A549 (cell line): Measurements from ENCODE around the gene ATP6AP1. TPM values are rescaled to one million over a fixed set of nuclear protein-coding genes. Genes with fewer than 3 reads are reported as not detected.

Experiments
- ATAC-seq, 2 experiments: fragments of 200-7000 bp in 1 of 2; fragments of >200 bp in 1 of 2; cut with Nextera tagmentation in 1 of 2; cut with Tn5 transposase in 1 of 2; 3 replicates each; pipeline versions ENCODE4 v1.8.0 to v1.9.1; 2018 to 2020; ENCODE audit warnings: mild to moderate bottlenecking in 1 of 2, moderate library complexity in 1 of 2
- CTCF ChIA-PET: fragments of 300-600 bp; sonication (Branson Sonifier 250); formaldehyde crosslinking; extraction: SDS; loops from one replicate; lab custom pipeline; 2021; ENCODE audit warnings: antibody characterized with exemption, inconsistent platforms; lab: Yijun Ruan, JAX
- POLR2A ChIA-PET: fragments of 350-600 bp; formaldehyde crosslinking; extraction: SDS; loops from one replicate; lab custom pipeline; 2021; ENCODE audit warnings: antibody characterized with exemption, inconsistent platforms; lab: Yijun Ruan, JAX
- DNase-seq, 2 experiments: peaks; one replicate each; pipeline versions ENCODE4 v3.0.0 to v3.0.0-alpha.2; 2011 to 2016; ENCODE audit warnings: low read depth in 1 of 2, low spot score in 1 of 2
- FAIRE-seq: peaks from 2 replicates; lab custom pipeline; 2011; peaks lifted over from hg19 to GRCh38; lab: Jason Lieb, UNC
- H3K27ac ChIP-seq, 2 experiments: fragments of >200 bp; sonication (Bioruptor Twin); formaldehyde crosslinking; 3 replicates each; pipeline ENCODE4 v1.5.1; 2016 to 2017
- H3K4me1 ChIP-seq: fragments of >200 bp; sonication (Bioruptor Twin); formaldehyde crosslinking; 3 replicates; pipeline ENCODE4 v1.6.1; 2016
- H3K4me2 ChIP-seq: fragments of >200 bp; sonication (Bioruptor Twin); formaldehyde crosslinking; 3 replicates; pipeline ENCODE4 v1.6.1; 2016
- H3K4me3 ChIP-seq: fragments of >200 bp; sonication (Bioruptor Twin); formaldehyde crosslinking; 3 replicates; pipeline ENCODE4 v1.5.1; 2016
- H3K9me3 ChIP-seq: fragments of >200 bp; sonication (Bioruptor Twin); formaldehyde crosslinking; 3 replicates; pipeline ENCODE4 v1.6.1; 2016
- CBX2 ChIP-seq: fragments of 200-600 bp; sonication (generic); IDR thresholded peaks from 2 replicates; pipeline ENCODE4 v1.6.1; 2016; ENCODE audit warnings: low read depth, mild to moderate bottlenecking, borderline replicate concordance
- CBX8 ChIP-seq: fragments of 200-600 bp; sonication (generic); IDR thresholded peaks from 2 replicates; pipeline ENCODE4 v1.6.1; 2016
- CHD2 ChIP-seq: fragments of 150-350 bp; IDR thresholded peaks from 2 replicates; pipeline ENCODE4 v1.6.1; 2014; ENCODE audit warnings: low read length; ENCODE audit not compliant: partially characterized antibody
- EHF ChIP-seq: fragments of 250-450 bp; sonication (Bioruptor Pico); IDR thresholded peaks from 2 replicates; pipeline ENCODE4 v1.5.0; 2020; ENCODE audit warnings: mild to moderate bottlenecking
- EHMT2 ChIP-seq: fragments of 200-600 bp; sonication (generic); IDR thresholded peaks from 2 replicates; pipeline ENCODE4 v1.6.1; 2016; ENCODE audit warnings: antibody characterized with exemption, low read depth, mild to moderate bottlenecking, moderate library complexity
- ESRRA ChIP-seq: fragments of 150-350 bp; IDR thresholded peaks from 2 replicates; pipeline ENCODE4 v1.6.1; 2014; ENCODE audit warnings: mild to moderate bottlenecking, low read length, borderline replicate concordance
- FOXS1 ChIP-seq: fragments of 250-450 bp; sonication (Bioruptor Pico); IDR thresholded peaks from 2 replicates; pipeline ENCODE4 v1.5.0; 2020; ENCODE audit warnings: mild to moderate bottlenecking, moderate library complexity
- HOXB13 ChIP-seq: fragments of 250-450 bp; sonication (Bioruptor Pico); IDR thresholded peaks from 2 replicates; pipeline ENCODE4 v1.5.0; 2020; ENCODE audit warnings: low read depth, mild to moderate bottlenecking, moderate library complexity
- KDM1A ChIP-seq: fragments of 200-600 bp; sonication (generic); IDR thresholded peaks from 2 replicates; pipeline ENCODE4 v1.6.1; 2016; ENCODE audit warnings: low read depth, mild to moderate bottlenecking
- KDM5A ChIP-seq: fragments of 200-600 bp; sonication (generic); IDR thresholded peaks from 2 replicates; pipeline ENCODE4 v1.6.1; 2016; ENCODE audit warnings: antibody characterized with exemption, mild to moderate bottlenecking
- MAZ ChIP-seq: fragments of 150-350 bp; IDR thresholded peaks from 2 replicates; pipeline ENCODE4 v1.6.1; 2014; ENCODE audit warnings: antibody characterized with exemption, low read depth, low read length, borderline replicate concordance
- MYC ChIP-seq: IDR thresholded peaks from 2 replicates; pipeline ENCODE4 v1.6.1; 2012; ENCODE audit warnings: mild to moderate bottlenecking, inconsistent platforms, low read length, improper control_type of control experiment, borderline replicate concordance
- NFE2L2 ChIP-seq: fragments of 150-350 bp; conservative IDR thresholded peaks from 2 replicates; pipeline ENCODE4 v1.6.1; 2014; ENCODE audit warnings: low read length
- NPAS2 ChIP-seq: fragments of 250-450 bp; sonication (Bioruptor Pico); IDR thresholded peaks from 2 replicates; pipeline ENCODE4 v1.8.0; 2022; ENCODE audit warnings: mild to moderate bottlenecking, moderate library complexity, borderline replicate concordance
- NR3C1 ChIP-seq: fragments of >200 bp; sonication (Bioruptor Twin); formaldehyde crosslinking; IDR thresholded peaks from 3 replicates; pipeline ENCODE4 v1.6.1; 2017
- POLR2AphosphoS2 ChIP-seq: conservative IDR thresholded peaks from 2 replicates; pipeline ENCODE4 v1.6.1; 2012; ENCODE audit warnings: low read length, improper control_type of control experiment, inconsistent platforms
- RARB ChIP-seq: fragments of 250-450 bp; sonication (Bioruptor Pico); IDR thresholded peaks from 2 replicates; pipeline ENCODE4 v1.8.0; 2021; ENCODE audit warnings: mild to moderate bottlenecking, moderate library complexity
- RFX5 ChIP-seq: fragments of 450-650 bp; IDR thresholded peaks from 2 replicates; pipeline ENCODE4 v1.7.1; 2014; ENCODE audit warnings: antibody characterized with exemption, mild to moderate bottlenecking, moderate library complexity
- SMC3 ChIP-seq: fragments of >200 bp; sonication (Bioruptor Twin); formaldehyde crosslinking; IDR thresholded peaks from 3 replicates; pipeline ENCODE4 v1.6.1; 2018; ENCODE audit warnings: inconsistent platforms
- TFCP2L1 ChIP-seq: fragments of 250-450 bp; sonication (Bioruptor Pico); IDR thresholded peaks from 2 replicates; pipeline ENCODE4 v1.5.0; 2021; ENCODE audit warnings: mild to moderate bottlenecking
- TP53 ChIP-seq: fragments of 250-450 bp; sonication (Bioruptor Pico); IDR thresholded peaks from 2 replicates; pipeline ENCODE4 v1.5.0; 2021; ENCODE audit warnings: mild to moderate bottlenecking, moderate library complexity
- ZFP36 ChIP-seq: fragments of 450-650 bp; IDR thresholded peaks from 2 replicates; pipeline ENCODE4 v1.6.1; 2014; ENCODE audit warnings: borderline replicate concordance; ENCODE audit not compliant: partially characterized antibody
- ZNF302 ChIP-seq: fragments of 250-450 bp; sonication (Bioruptor Pico); IDR thresholded peaks from 2 replicates; pipeline ENCODE4 v1.9.0; 2021; ENCODE audit warnings: inconsistent platforms, mild to moderate bottlenecking, moderate library complexity
- WGBS: methylation state at CpG from one replicate; pipeline ENCODE4 v1.1.6; 2017; ENCODE audit errors: missing lambda C conversion rate; 5-methylcytosine and 5-hydroxymethylcytosine counted together
- polyA plus RNA-seq, 4 experiments: library from polyadenylated mRNA; depleted of rRNA in 3 of 4; stranded (reverse); fragments of >200 nt; fragmentation: RNase III in 1 of 4; extraction: RNeasy Plus Mini Kit Qiagen cat#74134 plus additional on column Dnase treatment in 1 of 4; gene quantifications; 2 replicates in 3 of 4; 3 replicates in 1 of 4; pipeline ENCODE4 v1.2.3, GENCODE V29; 2011 to 2017
- TF ChIP-seq, protein P1 (sequence below): fragments of 150-350 bp; IDR thresholded peaks from 2 replicates; pipeline ENCODE4 v1.6.1; 2014; ENCODE audit warnings: low read depth, mild to moderate bottlenecking, low read length
- TF ChIP-seq, protein P2 (sequence below): IDR thresholded peaks from 2 replicates; pipeline ENCODE4 v1.6.1; 2012; ENCODE audit warnings: low read depth, borderline replicate concordance
- TF ChIP-seq, protein P3 (sequence below): fragments of 250-450 bp; sonication (Bioruptor Pico); IDR thresholded peaks from 2 replicates; pipeline ENCODE4 v1.5.0; 2021; ENCODE audit warnings: mild to moderate bottlenecking, moderate library complexity, borderline replicate concordance
- TF ChIP-seq, protein P4 (sequence below): fragments of >200 bp; sonication (Bioruptor Twin); formaldehyde crosslinking; IDR thresholded peaks from 3 replicates; pipeline ENCODE4 v1.6.1; 2016
- TF ChIP-seq, protein P5 (sequence below): fragments of 450-650 bp; IDR thresholded peaks from 2 replicates; pipeline ENCODE4 v1.6.1; 2014; ENCODE audit warnings: antibody characterized with exemption

The ATP6AP1 gene
- polyA plus RNA-seq, 2 of the 4 experiments (the other 2 are of a cell fraction) = 62.6 to 81.7 TPM

DNA sequence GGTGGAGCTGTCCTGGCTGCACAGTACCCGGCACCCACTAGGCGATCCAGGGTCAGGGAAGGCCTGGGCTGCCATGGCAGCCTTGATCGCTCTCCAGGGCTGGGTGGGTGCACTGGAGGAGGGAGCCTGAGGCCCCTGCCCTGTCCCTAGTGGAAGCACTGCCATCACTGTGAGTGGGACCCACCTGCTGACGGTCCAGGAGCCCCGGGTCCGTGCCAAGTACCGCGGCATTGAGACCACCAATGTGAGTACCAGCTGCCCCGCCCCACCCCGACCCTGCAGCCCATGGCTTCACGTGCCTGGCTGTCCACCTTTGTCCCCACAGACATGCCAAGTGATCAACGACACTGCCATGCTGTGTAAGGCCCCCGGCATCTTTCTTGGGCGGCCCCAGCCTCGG lies 38.4 kb downstream of the ATP6AP1 start:
- 92% methylated on average over 9 of the region's 15 CpGs for WGBS
- ChIA-PET POLR2A (no interaction called here), CTCF (interaction anchor here (0.5 kb wide), 1 partner anchor 73 kb away, joined by 3 read pairs; no protein-coding TSS in a partner anchor)
- TF ChIP-seq CBX2 = no peak
- TF ChIP-seq SMC3 = no peak
- TF ChIP-seq, protein P1, sequence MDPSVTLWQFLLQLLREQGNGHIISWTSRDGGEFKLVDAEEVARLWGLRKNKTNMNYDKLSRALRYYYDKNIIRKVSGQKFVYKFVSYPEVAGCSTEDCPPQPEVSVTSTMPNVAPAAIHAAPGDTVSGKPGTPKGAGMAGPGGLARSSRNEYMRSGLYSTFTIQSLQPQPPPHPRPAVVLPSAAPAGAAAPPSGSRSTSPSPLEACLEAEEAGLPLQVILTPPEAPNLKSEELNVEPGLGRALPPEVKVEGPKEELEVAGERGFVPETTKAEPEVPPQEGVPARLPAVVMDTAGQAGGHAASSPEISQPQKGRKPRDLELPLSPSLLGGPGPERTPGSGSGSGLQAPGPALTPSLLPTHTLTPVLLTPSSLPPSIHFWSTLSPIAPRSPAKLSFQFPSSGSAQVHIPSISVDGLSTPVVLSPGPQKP = no peak
- TF ChIP-seq KDM5A = no peak
- TF ChIP-seq, protein P2, sequence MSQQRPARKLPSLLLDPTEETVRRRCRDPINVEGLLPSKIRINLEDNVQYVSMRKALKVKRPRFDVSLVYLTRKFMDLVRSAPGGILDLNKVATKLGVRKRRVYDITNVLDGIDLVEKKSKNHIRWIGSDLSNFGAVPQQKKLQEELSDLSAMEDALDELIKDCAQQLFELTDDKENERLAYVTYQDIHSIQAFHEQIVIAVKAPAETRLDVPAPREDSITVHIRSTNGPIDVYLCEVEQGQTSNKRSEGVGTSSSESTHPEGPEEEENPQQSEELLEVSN = no peak
- no peak for TF ChIP-seq FOXS1
- no peak for TF ChIP-seq MAZ
- no peak for TF ChIP-seq RARB (CRISPR knock-in tag)
- TF ChIP-seq MYC = no peak
- TF ChIP-seq, protein P3, sequence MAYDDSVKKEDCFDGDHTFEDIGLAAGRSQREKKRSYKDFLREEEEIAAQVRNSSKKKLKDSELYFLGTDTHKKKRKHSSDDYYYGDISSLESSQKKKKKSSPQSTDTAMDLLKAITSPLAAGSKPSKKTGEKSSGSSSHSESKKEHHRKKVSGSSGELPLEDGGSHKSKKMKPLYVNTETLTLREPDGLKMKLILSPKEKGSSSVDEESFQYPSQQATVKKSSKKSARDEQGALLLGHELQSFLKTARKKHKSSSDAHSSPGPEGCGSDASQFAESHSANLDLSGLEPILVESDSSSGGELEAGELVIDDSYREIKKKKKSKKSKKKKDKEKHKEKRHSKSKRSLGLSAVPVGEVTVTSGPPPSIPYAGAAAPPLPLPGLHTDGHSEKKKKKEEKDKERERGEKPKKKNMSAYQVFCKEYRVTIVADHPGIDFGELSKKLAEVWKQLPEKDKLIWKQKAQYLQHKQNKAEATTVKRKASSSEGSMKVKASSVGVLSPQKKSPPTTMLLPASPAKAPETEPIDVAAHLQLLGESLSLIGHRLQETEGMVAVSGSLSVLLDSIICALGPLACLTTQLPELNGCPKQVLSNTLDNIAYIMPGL = no peak
- no peak for TF ChIP-seq TP53 (CRISPR knock-in tag)
- TF ChIP-seq CHD2 = no peak
- TF ChIP-seq KDM1A = no peak
- TF ChIP-seq NR3C1 = no peak
- ATAC-seq = no peak
- H3K9me3 ChIP-seq = no peaks in the 10 kb centered on the region
- no peaks in the 10 kb centered on the region for H3K4me1 ChIP-seq
- H3K4me3 ChIP-seq = no peak overlapping the region
- no peak for FAIRE-seq
- no peak overlapping the region for H3K4me2 ChIP-seq
- DNase-seq = no peak
- H3K27ac ChIP-seq = no peak overlapping the region

DNA sequence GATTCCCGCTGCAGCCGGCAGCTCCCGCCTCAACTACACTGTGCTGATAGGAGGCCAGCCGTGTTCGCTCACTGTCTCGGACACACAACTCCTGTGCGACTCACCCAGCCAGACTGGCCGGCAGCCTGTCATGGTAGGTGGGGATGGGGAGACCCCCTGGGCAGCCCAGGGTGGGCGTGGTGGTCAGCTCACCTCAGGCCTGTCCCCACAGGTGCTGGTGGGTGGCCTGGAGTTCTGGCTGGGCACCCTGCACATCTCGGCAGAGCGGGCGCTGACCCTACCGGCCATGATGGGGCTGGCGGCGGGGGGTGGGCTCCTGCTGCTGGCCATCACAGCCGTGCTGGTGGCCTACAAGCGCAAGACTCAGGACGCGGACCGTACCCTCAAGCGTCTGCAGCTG lies 39.1 kb downstream of the ATP6AP1 start:
- no peak for ATAC-seq
- TF ChIP-seq RARB (CRISPR knock-in tag) (no peak), ZNF302 (CRISPR knock-in tag) (no peak), ESRRA (no peak), HOXB13 (CRISPR knock-in tag) (no peak), POLR2AphosphoS2 (no peak), CBX8 (no peak), CHD2 (no peak), NPAS2 (no peak), RFX5 (no peak), TFCP2L1 (no peak), EHMT2 (no peak), NFE2L2 (no peak), EHF (no peak), ZFP36 (no peak)
- TF ChIP-seq, protein P4, sequence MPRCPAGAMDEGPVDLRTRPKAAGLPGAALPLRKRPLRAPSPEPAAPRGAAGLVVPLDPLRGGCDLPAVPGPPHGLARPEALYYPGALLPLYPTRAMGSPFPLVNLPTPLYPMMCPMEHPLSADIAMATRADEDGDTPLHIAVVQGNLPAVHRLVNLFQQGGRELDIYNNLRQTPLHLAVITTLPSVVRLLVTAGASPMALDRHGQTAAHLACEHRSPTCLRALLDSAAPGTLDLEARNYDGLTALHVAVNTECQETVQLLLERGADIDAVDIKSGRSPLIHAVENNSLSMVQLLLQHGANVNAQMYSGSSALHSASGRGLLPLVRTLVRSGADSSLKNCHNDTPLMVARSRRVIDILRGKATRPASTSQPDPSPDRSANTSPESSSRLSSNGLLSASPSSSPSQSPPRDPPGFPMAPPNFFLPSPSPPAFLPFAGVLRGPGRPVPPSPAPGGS = no peak
- TF ChIP-seq, protein P5, sequence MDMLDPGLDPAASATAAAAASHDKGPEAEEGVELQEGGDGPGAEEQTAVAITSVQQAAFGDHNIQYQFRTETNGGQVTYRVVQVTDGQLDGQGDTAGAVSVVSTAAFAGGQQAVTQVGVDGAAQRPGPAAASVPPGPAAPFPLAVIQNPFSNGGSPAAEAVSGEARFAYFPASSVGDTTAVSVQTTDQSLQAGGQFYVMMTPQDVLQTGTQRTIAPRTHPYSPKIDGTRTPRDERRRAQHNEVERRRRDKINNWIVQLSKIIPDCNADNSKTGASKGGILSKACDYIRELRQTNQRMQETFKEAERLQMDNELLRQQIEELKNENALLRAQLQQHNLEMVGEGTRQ = no peak
- no peak for DNase-seq
- Histone ChIP-seq H3K4me2 (no peak overlapping the region), H3K9me3 (no peaks in the 10 kb centered on the region), H3K4me3 (no peak overlapping the region), H3K27ac (no peak overlapping the region), H3K4me1 (no peaks in the 10 kb centered on the region)
- no peak for FAIRE-seq
- CTCF ChIA-PET = no interaction called here
- POLR2A ChIA-PET = no interaction called here
- WGBS = 95% methylated on average over 4 of the region's 21 CpGs
